Sciatic nerve (tissue), 2 donors: ENCODE results near the gene VPS37D. TPM values are rescaled to one million over a fixed set of nuclear protein-coding genes. Genes with fewer than 3 reads are reported as not detected.
"Not testable (repeated sequence)": the region's sequence is repeated elsewhere in the genome, so short reads cannot be mapped to it uniquely, and the experiment has no call there.

Experiments used
- ATAC-seq: fragments of 200-7000 bp; cut with Tn5 transposase; one replicate; pipeline ENCODE4 v1.9.1; 2020; ENCODE audit warnings: mild to moderate bottlenecking, moderate library complexity
- DNase-seq: peaks from one replicate; pipeline ENCODE4 v3.0.0-alpha.2; 2020; ENCODE audit warnings: low spot score
- intact Hi-C: fragments of 100-400 bp; cut with DNase I; formaldehyde crosslinking; loops from one replicate; pipeline ENCODE4 v1.14.2; 2022
- total RNA-seq: library from RNA; stranded (reverse); fragmentation: NEBNext Ultra II Directional; extraction: Animal tissue kit (Norgen Biotek cat#: 25700); gene quantifications from one replicate; pipeline ENCODE4 v1.2.1, GENCODE V29; 2021
- donor health status: DM: no; HTN: no; CAD: no.
- donor health status: DM: no; HTN: no; CAD: no.

VPS37D gene
- total RNA-seq = 4.5 TPM

DNA sequence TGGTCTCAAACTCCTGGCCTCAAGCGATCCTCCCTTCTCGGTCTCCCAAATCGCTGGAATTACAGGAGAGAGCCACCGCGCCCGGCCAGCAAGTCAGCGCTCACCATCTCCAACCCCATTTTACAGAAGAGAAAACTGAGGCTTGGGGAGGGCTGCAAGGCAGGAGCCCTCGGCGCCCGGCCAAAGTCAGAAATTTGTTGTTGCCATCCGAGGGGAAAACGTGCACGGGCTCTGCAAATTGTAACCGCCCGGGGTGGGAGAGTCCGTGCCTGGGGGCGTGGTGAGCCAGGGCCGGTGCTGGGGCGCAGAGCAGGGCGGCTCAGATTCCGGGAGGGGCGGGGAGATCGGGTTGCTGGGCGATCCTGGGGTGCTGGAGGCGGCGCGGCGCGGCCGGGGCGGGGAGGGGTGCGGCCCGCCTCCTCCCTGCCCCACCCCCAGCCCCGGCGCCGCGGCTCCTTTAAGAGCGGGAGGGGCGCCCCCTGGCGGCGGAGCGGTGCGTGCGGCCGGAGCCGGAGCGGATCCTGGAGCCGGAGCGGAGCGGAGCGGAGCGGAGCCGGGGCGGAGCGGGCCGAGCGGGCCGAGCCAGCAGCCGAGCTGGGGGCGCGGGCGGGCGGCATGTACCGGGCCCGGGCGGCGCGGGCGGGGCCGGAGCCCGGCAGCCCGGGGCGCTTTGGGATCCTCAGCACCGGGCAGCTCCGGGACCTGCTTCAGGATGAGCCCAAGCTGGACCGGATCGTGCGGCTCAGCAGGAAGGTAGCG lies at the start of gene VPS37D:
VPS37D (plus strand) TSS at position 488 of the 759 bp plus-strand sequence; CDS start at position 616, 128 bp downstream.
- peak; percentile 96 for DNase-seq
- intact Hi-C loops = loop anchor here (5.0 to 10.0 kb wide), 2 partner anchors 55 to 67 kb away; partner anchors contain the start of gene ABHD11
- peak; percentile 96 for ATAC-seq

DNA sequence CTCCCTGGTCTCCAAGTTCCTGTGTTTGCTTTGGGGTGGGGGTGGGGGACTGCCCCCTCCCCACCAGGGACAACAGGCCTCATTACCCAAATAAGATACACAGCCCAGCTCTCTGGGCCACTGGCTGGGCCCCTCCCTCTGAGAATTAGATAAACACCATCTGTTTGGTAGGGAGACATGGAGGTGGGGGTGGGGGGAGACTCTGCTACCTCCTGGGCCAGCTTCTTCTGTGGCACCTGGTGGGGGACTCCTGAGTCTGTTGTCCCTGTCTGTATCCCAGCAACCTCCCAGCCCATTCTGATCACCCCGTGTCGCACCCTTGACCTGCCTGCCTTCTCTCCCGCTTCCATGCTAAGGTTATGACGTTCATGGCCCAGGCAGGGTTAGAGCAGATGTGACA lies 49.1 kb upstream of the VPS37D start:
- intact Hi-C loops = no loop called here
- ATAC-seq = no peak
- no peak for DNase-seq

DNA sequence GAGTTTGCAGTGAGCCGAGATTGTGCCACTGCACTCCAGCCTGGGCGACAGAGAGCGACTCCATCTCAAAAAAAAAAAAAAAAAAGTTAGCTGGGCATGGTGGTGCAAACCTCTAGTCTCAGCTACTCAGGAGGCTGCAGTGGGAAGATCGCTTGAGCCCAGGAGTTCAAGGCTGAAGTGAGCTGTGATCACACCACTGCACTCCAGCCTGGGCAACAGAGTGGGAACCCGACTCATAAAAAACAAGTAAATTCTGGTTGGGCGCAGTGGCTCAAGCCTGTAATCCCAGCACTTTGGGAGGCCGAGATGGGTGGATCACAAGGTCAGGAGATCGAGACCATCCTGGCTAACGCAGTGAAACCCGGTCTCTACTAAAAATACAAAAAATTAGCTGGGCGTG lies 48.2 kb upstream of the VPS37D start:
- intact Hi-C loops, ATAC-seq, DNase-seq: not testable (repeated sequence)

DNA sequence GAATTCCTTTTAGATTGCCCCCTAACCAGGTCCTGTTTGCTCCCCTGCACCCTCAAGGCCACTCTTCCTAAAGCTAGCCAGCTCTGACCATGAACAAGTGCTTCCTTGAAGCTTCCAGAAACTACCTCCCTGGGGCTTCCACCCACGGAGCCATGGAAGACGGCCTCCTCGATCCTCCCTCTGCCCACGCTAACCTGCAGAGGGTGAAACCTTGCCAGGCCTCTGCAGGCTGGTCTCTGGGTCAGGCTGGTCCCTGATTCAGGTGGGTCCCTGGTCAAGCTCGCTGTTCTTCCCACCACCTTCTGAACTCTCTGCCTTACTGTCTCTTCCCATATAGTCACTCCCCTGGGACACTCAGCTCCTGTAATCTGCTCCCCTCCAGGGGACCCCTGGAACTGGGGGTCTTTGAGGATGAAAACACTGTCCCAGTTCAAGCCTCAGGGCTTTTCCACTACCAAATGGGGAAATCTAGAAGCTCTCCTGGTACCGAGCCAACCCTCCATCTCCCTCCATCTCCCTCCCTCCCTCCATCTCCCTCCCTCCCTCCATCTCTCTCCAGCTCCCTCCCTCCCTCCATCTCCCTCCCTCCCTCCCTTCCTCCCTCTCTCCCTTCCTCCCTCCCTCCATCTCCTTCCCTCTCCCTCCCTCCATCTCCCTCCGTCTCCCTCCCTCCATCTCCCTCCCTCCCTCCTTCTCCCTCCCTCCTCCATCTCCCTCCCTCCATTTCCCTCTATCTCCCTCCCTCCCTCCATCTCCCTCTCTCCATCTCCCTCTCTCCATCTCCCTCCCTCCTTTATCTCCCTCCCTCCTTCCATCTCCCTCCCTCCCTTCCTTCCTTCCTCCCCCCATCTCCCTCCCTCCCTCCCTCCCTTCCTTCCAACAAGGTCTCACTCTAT lies 46.2 kb upstream of the VPS37D start:
- intact Hi-C loops = no loop called here
- no peak for DNase-seq
- no peak for ATAC-seq

GRCh38 chr7:73622527-73622908 lies 45.1 kb upstream of the VPS37D start:
- ATAC-seq (no peak), DNase-seq (no peak)
- intact Hi-C loops = no loop called here

- intact Hi-C loops = no loop called here
- ATAC-seq (peak; percentile 73), DNase-seq (no peak)
These were observed 44.5 kb upstream of the VPS37D start for GRCh38 chr7:73622909-73623797.

DNA sequence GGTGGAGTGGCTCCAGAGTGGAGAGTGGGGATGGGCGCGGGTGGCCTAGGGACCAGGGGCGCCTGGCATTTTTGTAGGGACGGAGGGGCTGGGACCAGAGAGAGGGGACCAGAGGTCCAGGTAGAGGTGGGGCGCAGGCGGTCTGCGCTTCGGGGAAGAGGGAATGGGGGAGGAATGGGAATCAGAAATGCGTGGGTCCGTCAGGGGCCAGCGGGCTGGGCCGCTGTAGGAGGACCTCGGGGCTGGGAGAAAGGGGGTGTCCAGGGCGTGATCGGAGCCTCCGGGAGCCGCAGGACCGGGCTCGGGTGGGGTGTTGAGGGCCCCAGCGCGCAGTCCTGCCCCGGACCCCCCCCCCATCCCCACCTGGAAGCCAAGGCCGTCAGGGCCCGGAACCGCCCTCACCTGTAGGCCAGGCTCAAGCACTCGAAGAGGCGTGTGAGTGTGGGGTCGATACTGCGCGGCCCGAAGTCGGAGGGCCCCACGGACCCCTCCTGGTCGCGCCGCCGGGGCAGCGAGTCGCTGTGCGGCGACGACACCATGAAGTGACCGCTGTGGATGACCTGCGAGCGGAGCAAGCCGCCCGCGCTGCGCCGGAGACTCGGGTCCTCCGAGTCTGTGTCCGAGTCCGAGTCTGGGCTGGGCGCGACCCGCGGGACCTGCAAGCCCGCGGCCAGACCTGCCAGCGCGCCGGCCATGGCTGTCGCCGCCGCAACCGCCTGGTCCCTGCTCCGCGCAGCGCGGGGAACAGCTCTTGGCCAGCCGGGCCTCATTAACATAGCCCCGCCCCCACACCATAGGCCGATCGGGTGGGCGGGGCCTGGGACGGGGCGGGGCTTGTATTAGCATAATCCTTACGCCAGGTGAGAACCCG lies 43.6 kb upstream of the VPS37D start, which contains the start of gene MLXIPL:
MLXIPL (minus strand) TSS at position 725 of the 871 bp plus-strand sequence; CDS start at position 695, 30 bp downstream.
- intact Hi-C loops = no loop called here
- ATAC-seq = peak; percentile 60
- DNase-seq = peak; percentile 77

DNA sequence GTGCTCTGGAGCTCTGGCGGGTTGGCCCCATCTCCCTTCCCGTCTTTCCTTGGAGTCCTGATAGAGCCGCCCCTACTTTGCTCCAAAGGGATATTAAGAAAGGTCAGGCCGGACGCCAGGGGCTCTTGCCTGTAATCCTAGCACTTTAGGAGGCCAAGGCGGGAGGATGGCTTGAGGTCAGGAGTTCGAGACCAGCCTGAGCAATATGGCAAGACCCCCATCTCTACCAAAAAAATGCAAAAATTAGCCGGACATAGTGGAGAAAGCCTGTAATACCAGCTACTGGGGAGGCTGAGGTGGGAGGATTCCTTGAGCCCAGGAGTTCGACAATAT lies 43.0 kb upstream of the VPS37D start:
- ATAC-seq (no peak), DNase-seq (no peak)
- intact Hi-C loops = no loop called here

- DNase-seq (no peak), ATAC-seq (no peak)
- intact Hi-C loops = no loop called here
These were observed 42.4 kb upstream of the VPS37D start for GRCh38 chr7:73625276-73625675.

DNA sequence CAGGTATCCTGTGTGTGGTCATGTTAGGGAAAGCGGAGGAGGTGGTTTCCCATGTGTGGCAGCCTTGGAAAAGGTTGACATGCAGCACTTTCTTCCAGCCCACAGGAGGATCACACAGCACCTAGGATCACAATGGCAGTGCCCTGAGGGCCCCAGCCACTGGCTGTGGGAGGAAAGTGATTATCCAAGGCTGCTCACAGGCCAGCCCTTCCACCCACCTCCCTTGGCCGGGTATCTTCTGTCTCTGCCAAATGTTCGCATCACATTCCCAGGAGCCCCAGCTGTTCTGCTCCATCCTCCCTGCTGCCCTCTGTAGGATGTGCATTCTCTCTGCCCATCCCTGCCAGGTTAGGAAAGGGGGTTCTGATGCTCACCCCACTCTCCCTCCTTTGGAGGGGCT lies 40.8 kb upstream of the VPS37D start:
- no peak for DNase-seq

GRCh38 chr7:73628504-73628903 lies 39.1 kb upstream of the VPS37D start:
- DNase-seq (no peak), ATAC-seq (no peak)
- intact Hi-C loops = no loop called here

More for the DNA sequence above, 40.8 kb upstream of the VPS37D start:
- no peak for ATAC-seq
- intact Hi-C loops = loop anchor here (1.0 kb wide), 1 partner anchor 32 kb away; no protein-coding TSS in a partner anchor

GRCh38 chr7:73631558-73631957 lies 36.1 kb upstream of the VPS37D start:
- intact Hi-C loops = no loop called here
- ATAC-seq (no peak), DNase-seq (no peak)

- ATAC-seq = no peak
- intact Hi-C loops = no loop called here
These were observed 34.3 kb upstream of the VPS37D start for GRCh38 chr7:73633323-73633722.

DNA sequence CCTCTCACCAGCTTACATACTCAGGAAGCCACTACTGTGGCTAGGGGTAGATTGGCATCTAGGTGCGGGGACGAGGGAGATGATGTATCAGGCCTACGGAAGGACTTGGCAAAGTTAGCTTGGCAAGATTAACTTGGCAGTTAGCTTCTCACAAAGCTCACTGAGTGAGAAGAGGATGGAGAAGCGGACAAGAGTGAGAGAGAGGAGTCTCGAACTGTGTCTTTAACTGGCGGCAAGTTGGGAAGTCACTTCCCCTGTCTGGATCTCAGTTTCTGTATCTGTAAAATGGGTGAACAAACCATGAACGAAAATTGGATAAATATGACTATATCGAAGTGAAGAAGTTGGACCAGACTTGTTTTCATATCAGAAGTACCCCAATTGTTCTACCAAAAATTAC lies 33.8 kb upstream of the VPS37D start:
- ATAC-seq (no peak), DNase-seq (no peak)
- intact Hi-C loops = no loop called here

More at GRCh38 chr7:73633323-73633722, 34.3 kb upstream of the VPS37D start:
- no peak for DNase-seq

DNA sequence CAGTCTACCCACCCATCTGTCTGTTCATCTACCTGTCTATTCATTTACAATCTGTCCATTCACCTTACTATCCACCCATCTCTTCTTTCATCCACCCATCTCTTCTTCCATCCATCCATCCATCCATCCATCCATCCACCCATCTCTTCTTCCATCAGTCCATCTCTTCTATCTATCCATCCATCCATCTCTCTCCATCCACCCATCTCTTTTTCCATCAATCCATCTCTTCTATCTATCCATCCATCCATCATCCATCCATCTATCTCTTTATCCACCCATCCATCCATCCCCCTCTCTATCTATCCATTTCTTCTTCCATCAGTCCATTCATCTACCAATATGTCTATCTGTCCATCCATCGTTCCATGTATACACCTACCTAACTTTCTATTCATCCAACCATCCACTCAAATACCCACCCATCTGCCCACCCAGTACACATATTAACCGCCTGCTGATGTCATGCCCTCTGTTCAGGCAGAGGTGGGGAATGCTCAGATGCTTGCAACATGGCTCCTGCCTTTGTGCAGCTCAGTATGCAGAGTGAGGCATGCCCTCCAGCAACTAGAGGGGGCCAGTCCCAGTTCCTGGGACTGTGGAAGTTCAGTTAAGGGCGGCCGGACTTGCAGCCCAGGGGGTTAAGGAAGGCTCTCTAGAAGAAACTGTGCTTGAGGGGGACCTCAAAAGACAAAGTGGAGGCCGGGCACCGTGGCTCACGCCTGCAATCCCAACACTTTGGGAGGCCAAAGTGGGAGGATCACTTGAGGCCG lies 32.0 kb upstream of the VPS37D start:
- intact Hi-C loops = no loop called here
- DNase-seq = no peak
- no peak for ATAC-seq

DNA sequence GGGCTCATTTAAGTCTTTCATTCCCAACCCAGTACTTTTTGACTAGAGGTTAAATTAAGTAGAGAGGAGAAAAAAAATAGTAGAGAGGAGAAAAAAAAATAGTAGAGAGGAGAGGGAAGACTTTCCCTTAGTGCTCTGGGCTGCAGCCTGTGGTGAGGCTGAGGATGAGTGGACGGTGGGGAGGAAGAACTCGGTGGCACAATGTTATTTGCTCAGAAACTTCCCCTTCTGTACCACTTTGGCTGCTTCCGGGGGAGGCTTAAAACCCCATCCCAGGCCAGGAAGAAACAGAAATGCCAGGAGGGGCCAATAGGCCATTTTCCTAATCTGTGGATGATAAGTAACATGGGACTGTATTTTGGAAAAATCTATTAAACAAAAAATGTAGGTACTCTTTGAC lies 28.7 kb upstream of the VPS37D start:
- intact Hi-C loops = no loop called here
- DNase-seq (no peak), ATAC-seq (no peak)

DNA sequence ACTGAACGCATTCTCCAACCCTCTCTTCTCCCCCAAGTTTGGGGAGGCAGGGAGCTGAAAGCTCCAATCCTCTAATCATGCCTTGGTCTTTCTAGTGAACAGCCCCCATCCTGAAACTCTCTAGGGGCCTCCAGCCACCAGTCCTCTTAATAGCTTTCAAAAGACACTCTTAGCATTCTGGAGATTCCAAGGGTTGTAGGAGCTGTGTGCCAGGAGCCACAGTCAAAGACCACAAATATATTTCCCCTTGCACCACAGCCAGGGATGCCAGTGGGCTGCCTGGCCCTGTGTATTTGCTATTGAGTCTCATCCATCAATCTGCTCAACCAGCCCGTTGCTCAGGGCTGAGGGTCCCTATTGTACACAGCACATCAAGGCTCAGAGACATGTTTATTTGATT lies 24.8 kb upstream of the VPS37D start:
- no peak for ATAC-seq
- DNase-seq = no peak
- intact Hi-C loops = no loop called here
